Small intestine (tissue), 7 donors: ENCODE results near the gene GALNT15. TPM values are rescaled to one million over a fixed set of nuclear protein-coding genes. Genes with fewer than 3 reads are reported as not detected.

ENCODE experiments used
- DNase-seq, 2 donors: peaks; one replicate each; pipeline versions ENCODE4 v3.0.0 to v3.0.0-alpha.2; 2013
- FAIRE-seq: peaks from 2 replicates; lab custom pipeline; 2012; peaks lifted over from hg19 to GRCh38; lab: Jason Lieb, UNC
- H3K27ac ChIP-seq, 3 donors: one replicate each; pipeline ENCODE4 v1.5.1; 2013; ENCODE audit warnings: low read length in 2 of 3, mild to moderate bottlenecking in 2 of 3, control low read depth in 1 of 3, inconsistent platforms in 1 of 3, low read depth in 1 of 3, moderate library complexity in 1 of 3
- H3K27me3 ChIP-seq, 3 donors: one replicate each; pipeline ENCODE4 v1.6.1; 2013; ENCODE audit warnings: low read length in 3 of 3, inconsistent platforms in 1 of 3; ENCODE audit not compliant: control insufficient read depth in 3 of 3, insufficient read depth in 3 of 3
- H3K36me3 ChIP-seq, 3 donors: one replicate each; pipeline ENCODE4 v1.6.1; 2013; ENCODE audit warnings: low read length in 3 of 3, inconsistent platforms in 1 of 3, low read depth in 1 of 3, mild to moderate bottlenecking in 1 of 3, moderate library complexity in 1 of 3; ENCODE audit not compliant: control insufficient read depth in 3 of 3, insufficient read depth in 2 of 3
- H3K4me1 ChIP-seq, 3 donors: one replicate each; pipeline ENCODE4 v1.6.1; 2013; ENCODE audit warnings: low read length in 2 of 3, inconsistent platforms in 1 of 3, low read depth in 1 of 3, mild to moderate bottlenecking in 1 of 3, moderate library complexity in 1 of 3; ENCODE audit not compliant: control insufficient read depth in 3 of 3, insufficient read depth in 2 of 3
- H3K4me3 ChIP-seq, 3 donors: one replicate each; pipeline ENCODE4 v1.5.1; 2013; ENCODE audit warnings: low read length in 3 of 3, control low read depth in 1 of 3, inconsistent platforms in 1 of 3, low read depth in 1 of 3, mild to moderate bottlenecking in 1 of 3, moderate library complexity in 1 of 3
- H3K9me3 ChIP-seq, 2 donors: one replicate each; pipeline ENCODE4 v1.6.1; 2013; ENCODE audit warnings: low read depth in 1 of 2, low read length in 1 of 2; ENCODE audit not compliant: control insufficient read depth in 2 of 2, insufficient read depth in 1 of 2
- WGBS, 3 donors: extraction: QIAGEN DNeasy Blood & Tissue Kit; methylation state at CpG; one replicate each; pipeline ENCODE4 v1.1.7; 2013; 5-methylcytosine and 5-hydroxymethylcytosine counted together
- polyA plus RNA-seq, 4 donors: library from polyadenylated mRNA; stranded (reverse) in 3 of 4; unstranded in 1 of 4; fragments of 200-250 nt in 3 of 4; fragments of 120-200 nt in 1 of 4; gene quantifications; one replicate each; pipeline versions ENCODE4 v1.2.1 to v1.2.3, GENCODE V29; 2013
- donor health status: healthy with polysubstance abuse.
- donor health status: control.
- donor health status: control.
- donor health status: Bipolar disorder and iron deficiency.
- donor health status: healthy.

GALNT15 gene
- polyA plus RNA-seq, 4 donors = 0.41 to 29.5 (median 0.88) TPM

- Histone ChIP-seq H3K9me3 (peaks cover 0 to 10% of the 10 kb centered on the region in 2 donors), H3K4me3 (no peak overlapping the region), H3K27me3 (no peaks in the 10 kb centered on the region), H3K4me1 (no peaks in the 10 kb centered on the region), H3K36me3 (no peaks in the 10 kb centered on the region), H3K27ac (peak overlapping the region in 1 of 3 donors; percentile 66)
- FAIRE-seq (no peak), DNase-seq (no peak)
- 66 to 77% (median 75%) methylated on average over 2 of the region's 2 CpGs for WGBS, 3 donors
These were observed 38.4 kb upstream of the GALNT15 start for GRCh38 chr3:16136055-16136454.

- no peak overlapping the region for H3K4me3 ChIP-seq
- H3K27me3 ChIP-seq = no peaks in the 10 kb centered on the region
- no peaks in the 10 kb centered on the region for H3K4me1 ChIP-seq
- 38 to 75% (median 64%) methylated on average over 1 of the region's 1 CpG for WGBS, 3 donors
- H3K36me3 ChIP-seq = no peaks in the 10 kb centered on the region
- no peak for FAIRE-seq
- peaks cover 0 to 9% of the 10 kb centered on the region in 2 donors for H3K9me3 ChIP-seq
- no peak for DNase-seq
- peak overlapping the region in 1 of 3 donors; percentile 30 for H3K27ac ChIP-seq
These were observed 37.4 kb upstream of the GALNT15 start for GRCh38 chr3:16137044-16137443.

- DNase-seq (no peak), FAIRE-seq (no peak)
- no peaks in the 10 kb centered on the region for H3K4me1 ChIP-seq
- no peak overlapping the region for H3K27ac ChIP-seq
- H3K27me3 ChIP-seq = no peaks in the 10 kb centered on the region
- H3K4me3 ChIP-seq = no peak overlapping the region
- WGBS, 3 donors = 92 to 97% (median 94%) methylated on average over 6 of the region's 6 CpGs
- H3K9me3 ChIP-seq = peaks cover 0 to 12% of the 10 kb centered on the region in 2 donors
- H3K36me3 ChIP-seq = no peaks in the 10 kb centered on the region
These were observed 36.5 kb upstream of the GALNT15 start for GRCh38 chr3:16137977-16138376.

- FAIRE-seq (no peak), DNase-seq (no peak)
- H3K4me3 ChIP-seq = no peak overlapping the region
- H3K4me1 ChIP-seq = no peaks in the 10 kb centered on the region
- H3K27ac ChIP-seq = peak overlapping the region in 1 of 3 donors; percentile 69
- WGBS, 3 donors = 71 to 84% (median 77%) methylated on average over 6 of the region's 6 CpGs
- H3K9me3 ChIP-seq = peaks cover 0 to 24% of the 10 kb centered on the region in 2 donors
- H3K36me3 ChIP-seq = no peaks in the 10 kb centered on the region
- H3K27me3 ChIP-seq = no peaks in the 10 kb centered on the region
These were observed 34.2 kb upstream of the GALNT15 start for GRCh38 chr3:16140116-16140893.

- no peaks in the 10 kb centered on the region for H3K36me3 ChIP-seq
- DNase-seq = no peak
- H3K4me3 ChIP-seq = no peak overlapping the region
- WGBS, 3 donors = 82 to 92% (median 87%) methylated on average over 2 of the region's 2 CpGs
- peak overlapping the region in 1 of 3 donors; percentile 69 for H3K27ac ChIP-seq
- H3K4me1 ChIP-seq = no peaks in the 10 kb centered on the region
- peaks cover 0 to 24% of the 10 kb centered on the region in 2 donors for H3K9me3 ChIP-seq
- FAIRE-seq = no peak
- no peaks in the 10 kb centered on the region for H3K27me3 ChIP-seq
These were observed 33.6 kb upstream of the GALNT15 start for GRCh38 chr3:16140894-16141285.

GRCh38 chr3:16142350-16143025, 32.0 kb upstream of the GALNT15 start:
- DNase-seq = no peak
- no peak overlapping the region for H3K27ac ChIP-seq
- H3K4me1 ChIP-seq = no peaks in the 10 kb centered on the region
- no peaks in the 10 kb centered on the region for H3K27me3 ChIP-seq
- H3K36me3 ChIP-seq = no peaks in the 10 kb centered on the region
- FAIRE-seq = no peak
- peaks cover 0 to 21% of the 10 kb centered on the region in 2 donors for H3K9me3 ChIP-seq
- 61 to 74% (median 70%) methylated on average over 5 of the region's 5 CpGs for WGBS, 3 donors
- no peak overlapping the region for H3K4me3 ChIP-seq

GRCh38 chr3:16143861-16144447, 30.5 kb upstream of the GALNT15 start:
- Histone ChIP-seq H3K4me3 (no peak overlapping the region), H3K27me3 (no peaks in the 10 kb centered on the region), H3K9me3 (peaks cover 0 to 20% of the 10 kb centered on the region in 2 donors), H3K27ac (no peak overlapping the region), H3K4me1 (no peaks in the 10 kb centered on the region), H3K36me3 (no peaks in the 10 kb centered on the region)
- no peak for DNase-seq
- FAIRE-seq = no peak
- 4 to 33% (median 20%) methylated on average over 2 of the region's 2 CpGs for WGBS, 3 donors

GRCh38 chr3:16145176-16145575, 29.3 kb upstream of the GALNT15 start:
- FAIRE-seq = no peak
- 85 to 95% (median 86%) methylated on average over 2 of the region's 2 CpGs for WGBS, 3 donors
- no peak for DNase-seq

More at GRCh38 chr3:16145176-16145575, 29.3 kb upstream of the GALNT15 start:
- H3K27ac ChIP-seq = no peak overlapping the region
- H3K4me1 ChIP-seq = no peaks in the 10 kb centered on the region
- H3K36me3 ChIP-seq = no peaks in the 10 kb centered on the region
- H3K4me3 ChIP-seq = no peak overlapping the region
- peaks cover 0 to 22% of the 10 kb centered on the region in 2 donors for H3K9me3 ChIP-seq
- no peaks in the 10 kb centered on the region for H3K27me3 ChIP-seq
